H1 (cell line): Measurements from ENCODE around the gene NR1I2. TPM values are rescaled to one million over a fixed set of nuclear protein-coding genes. Genes with fewer than 3 reads are reported as not detected.

Source experiments
- GABPA ChIP-seq: IDR thresholded peaks from 2 replicates; pipeline ENCODE4 v1.6.1; 2011; ENCODE audit warnings: mild to moderate bottlenecking, low read length, moderate library complexity, borderline replicate concordance; ENCODE audit not compliant: insufficient read depth
- SRF ChIP-seq: IDR thresholded peaks from 2 replicates; pipeline ENCODE4 v1.6.1; 2011; ENCODE audit warnings: mild to moderate bottlenecking, low read depth, low read length, moderate library complexity
- ZNF274 ChIP-seq: IDR thresholded peaks from 2 replicates; pipeline ENCODE4 v1.7.0; 2012; ENCODE audit warnings: low read length, borderline replicate concordance; ENCODE audit errors: extremely low read depth
- polyA plus RNA-seq, 7 experiments: library from polyadenylated mRNA; depleted of rRNA in 3 of 7; stranded (reverse) in 5 of 7; unstranded in 2 of 7; fragments of >200 nt in 5 of 7; fragments of 200-250 nt in 2 of 7; gene quantifications; 1 replicate in 5 of 7; 2 replicates in 1 of 7; 4 replicates in 1 of 7; pipeline versions ENCODE4 v1.2.1 to v1.2.3, GENCODE V29; 2011 to 2013; ENCODE audit warnings: missing spikeins in 2 of 7, mixed read lengths in 2 of 7
- total RNA-seq: library from RNA; stranded (reverse); fragmentation: NEBNext Ultra II Directional; extraction: Animal tissue kit (Norgen Biotek cat#: 25700); gene quantifications from 2 replicates; pipeline ENCODE4 v1.2.1, GENCODE V29; 2021

NR1I2 gene
- total and polyA plus RNA-seq, 2 of the 8 experiments (the other 6 are each of a cell fraction or from before 2014, with no cell fraction given), result 0.28 to 1.8 TPM

- TF ChIP-seq SRF, result no peak
- no peak for TF ChIP-seq ZNF274
- TF ChIP-seq GABPA, result no peak
These were observed 2.0 kb downstream of the NR1I2 start (continued) for GRCh38 chr3:119783883-119784282.
